ENCODE results near the gene EXOSC10. TPM values are rescaled to one million over a fixed set of nuclear protein-coding genes. Genes with fewer than 3 reads are reported as not detected.

Gene EXOSC10
- polyA plus RNA-seq, 1 of the 3 experiments (the other 2 are of a cell fraction), result 62.5 TPM

- H3K4me3 ChIP-seq (ENCODE audit: low read depth in 2 of 2, low read length in 1 of 2), result no peak overlapping the region
- TF ChIP-seq TEAD4 (IDR thresholded peaks at IDR 0.05; ENCODE audit: borderline replicate concordance, insufficient read depth) (no peak), CHD2 (IDR thresholded peaks at IDR 0.05; ENCODE audit: low read length, partially characterized antibody) (no peak), MXI1 (IDR thresholded peaks at IDR 0.05; ENCODE audit: low read depth, low read length) (peak; percentile 44; the same call in 1 of the 2 replicates), YY1 (IDR thresholded peaks at IDR 0.05; ENCODE audit: low read depth) (no peak), CTCF (IDR thresholded peaks at IDR 0.05) (no peak), EP300 (IDR thresholded peaks at IDR 0.05; ENCODE audit: borderline replicate concordance in 1 of 2, low read depth in 1 of 2, low read length in 1 of 2) (peak in 1 of 2 experiments; percentile 63; a peak in 2 of 4 replicates), NRF1 (IDR thresholded peaks at IDR 0.05; ENCODE audit: low read depth, low read length) (no peak), TCF12 (IDR thresholded peaks at IDR 0.05) (peak; percentile 10; the same call in 1 of the 2 replicates), RCOR1 (IDR thresholded peaks at IDR 0.05; ENCODE audit: low read length) (peak; percentile 61; the same call in 1 of the 2 replicates), MAX (IDR thresholded peaks at IDR 0.05; ENCODE audit: low read depth) (no peak), USF2 (IDR thresholded peaks at IDR 0.05; ENCODE audit: borderline replicate concordance, low read depth, low read length) (no peak), FOXJ3 (CRISPR knock-in tag; IDR thresholded peaks at IDR 0.05) (no peak), ELF1 (IDR thresholded peaks at IDR 0.05) (no peak), NFIC (IDR thresholded peaks at IDR 0.05; ENCODE audit: borderline replicate concordance) (no peak)
- CTCF ChIA-PET, result interaction anchor here (0.7 to 2.8 kb wide), 9 partner anchors 12 to 311 kb away, joined by 3 to 14 read pairs (median 5); no protein-coding TSS in a partner anchor
- H3K79me2 ChIP-seq (ENCODE audit: insufficient read depth), result no peaks in the 10 kb centered on the region
- H3K4me2 ChIP-seq, result no peak overlapping the region; the same call in 1 of the 2 replicates
- POLR2A ChIA-PET, result interaction anchor here (0.5 to 0.9 kb wide), 2 partner anchors 238 to 457 kb away, joined by 3 to 4 read pairs; no protein-coding TSS in a partner anchor
- no peaks in the 10 kb centered on the region for H4K20me1 ChIP-seq (ENCODE audit: insufficient read depth)
- no peaks in the 10 kb centered on the region for H3K27me3 ChIP-seq (ENCODE audit: insufficient read depth)
- peak; percentile 62 for DNase-seq
- no peaks in the 10 kb centered on the region for H3K9me3 ChIP-seq
- H3K36me3 ChIP-seq (replicated peaks in 1 of 2; ENCODE audit: control insufficient read depth in 1 of 2, insufficient read depth in 2 of 2, low read length in 1 of 2), result peaks cover 9 to 61% of the 10 kb centered on the region in 2 experiments
- no peaks in the 10 kb centered on the region for H3K9me2 ChIP-seq
- H3K9ac ChIP-seq, result no peak overlapping the region
- H3F3A ChIP-seq (replicated peaks; ENCODE audit: insufficient read depth), result peaks cover 14% of the 10 kb centered on the region
- no peak overlapping the region for H2AFZ ChIP-seq (ENCODE audit: low read depth)
- WGBS (ENCODE audit: low lambda C conversion rate), result 26% methylated on average over 4 of the region's 4 CpGs
- H3K4me1 ChIP-seq (ENCODE audit: control insufficient read depth in 1 of 2, insufficient read depth in 2 of 2, low read depth in 1 of 2, low read length in 1 of 2), result peaks cover 4 to 29% of the 10 kb centered on the region in 2 experiments; a peak in 2 of 4 replicates
- peak overlapping the region; percentile 25 to 85; a peak in 3 of 4 replicates for H3K27ac ChIP-seq (ENCODE audit: low read depth in 2 of 2, low read length in 1 of 2)
These were observed 47.6 kb upstream of the EXOSC10 start for GRCh38 chr1:11147197-11147770.

GRCh38 chr1:11145741-11146140 lies 46.1 kb upstream of the EXOSC10 start:
- peaks cover 12 to 51% of the 10 kb centered on the region in 2 experiments for H3K36me3 ChIP-seq (replicated peaks in 1 of 2; ENCODE audit: control insufficient read depth in 1 of 2, insufficient read depth in 2 of 2, low read length in 1 of 2)
- peaks cover 14% of the 10 kb centered on the region for H3F3A ChIP-seq (replicated peaks; ENCODE audit: insufficient read depth)
- no peak overlapping the region for H2AFZ ChIP-seq (ENCODE audit: low read depth)
- no peak overlapping the region for H3K4me2 ChIP-seq
- no peaks in the 10 kb centered on the region for H3K27me3 ChIP-seq (ENCODE audit: insufficient read depth)
- H3K9me2 ChIP-seq, result no peaks in the 10 kb centered on the region
- no peaks in the 10 kb centered on the region for H3K9me3 ChIP-seq
- H3K79me2 ChIP-seq (ENCODE audit: insufficient read depth), result no peaks in the 10 kb centered on the region
- TF ChIP-seq JUND (IDR thresholded peaks at IDR 0.05) (no peak), TAF1 (IDR thresholded peaks at IDR 0.05; ENCODE audit: borderline replicate concordance, low read depth, low read length) (no peak), GABPA (IDR thresholded peaks at IDR 0.05; ENCODE audit: low read depth) (no peak)
- peaks cover 4 to 26% of the 10 kb centered on the region in 2 experiments; a peak in 2 of 4 replicates for H3K4me1 ChIP-seq (ENCODE audit: control insufficient read depth in 1 of 2, insufficient read depth in 2 of 2, low read depth in 1 of 2, low read length in 1 of 2)
- CTCF ChIA-PET, result interaction anchor here (0.8 to 2.8 kb wide), 5 partner anchors 9 to 574 kb away, joined by 3 to 14 read pairs (median 4); no protein-coding TSS in a partner anchor
- no peak for DNase-seq
- H4K20me1 ChIP-seq (ENCODE audit: insufficient read depth), result no peaks in the 10 kb centered on the region
- H3K27ac ChIP-seq (ENCODE audit: low read depth in 2 of 2, low read length in 1 of 2), result no peak overlapping the region
- POLR2A ChIA-PET, result no interaction called here
- WGBS (ENCODE audit: low lambda C conversion rate), result 92% methylated on average over 6 of the region's 6 CpGs
- H3K9ac ChIP-seq, result no peak overlapping the region
- no peak overlapping the region for H3K4me3 ChIP-seq (ENCODE audit: low read depth in 2 of 2, low read length in 1 of 2)
